ENCODE results near the gene PGAP1. TPM values are rescaled to one million over a fixed set of nuclear protein-coding genes. Genes with fewer than 3 reads are reported as not detected.

PGAP1 gene
- total RNA-seq, 2 experiments from 2014 or later: 53.6 to 63.6 TPM

DNA sequence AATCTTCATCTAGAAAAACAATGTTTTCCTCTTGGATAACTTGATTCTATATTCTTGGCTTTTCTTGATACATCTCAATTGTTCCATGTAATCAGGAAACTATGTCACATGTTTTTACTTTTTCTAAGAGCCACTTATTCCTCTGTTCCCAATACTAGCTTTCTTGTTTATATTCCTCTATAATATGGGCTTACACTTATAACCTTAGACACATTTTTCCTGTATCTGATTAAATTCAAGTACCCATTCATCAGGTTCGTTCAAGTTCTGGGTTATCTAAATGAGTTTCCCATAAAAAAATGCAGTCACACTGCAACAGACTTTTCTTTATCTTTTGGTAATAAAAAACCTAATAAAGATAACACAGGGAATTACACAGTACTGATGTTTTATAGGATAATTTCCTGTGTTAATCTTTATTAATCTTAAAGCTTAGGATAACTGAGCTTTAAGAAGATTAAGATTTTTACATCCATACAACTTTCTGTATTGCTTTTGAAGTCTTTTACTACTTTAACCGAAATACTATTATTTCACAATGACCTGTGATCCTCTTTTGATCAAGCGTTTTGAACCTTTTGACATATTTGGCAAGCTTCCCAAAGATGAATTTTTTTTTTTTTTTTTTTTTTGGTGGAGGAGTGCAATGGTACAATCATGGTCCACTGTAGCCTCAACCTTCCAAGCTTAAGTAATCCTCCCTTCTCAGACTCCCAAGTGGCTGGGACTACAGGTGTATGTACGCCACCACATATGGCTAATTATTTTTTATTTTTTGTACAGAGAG, 73.0 kb downstream of the PGAP1 start:
- Mint-ChIP-seq H3K27ac (no peak overlapping the region), H3K4me1 (peaks cover 14% of the 10 kb centered on the region), H3K9me3 (no peaks in the 10 kb centered on the region), H3K27me3 (no peaks in the 10 kb centered on the region), H3K36me3 (ENCODE audit: low read depth) (peaks cover 43% of the 10 kb centered on the region), H3K4me3 (no peak overlapping the region)
- DNase-seq: no peak
- ChIA-PET CTCF (interaction anchor here (0.7 kb wide), 1 partner anchor 273 kb away, joined by 3 read pairs; no protein-coding TSS in a partner anchor), POLR2A (no interaction called here)

DNA sequence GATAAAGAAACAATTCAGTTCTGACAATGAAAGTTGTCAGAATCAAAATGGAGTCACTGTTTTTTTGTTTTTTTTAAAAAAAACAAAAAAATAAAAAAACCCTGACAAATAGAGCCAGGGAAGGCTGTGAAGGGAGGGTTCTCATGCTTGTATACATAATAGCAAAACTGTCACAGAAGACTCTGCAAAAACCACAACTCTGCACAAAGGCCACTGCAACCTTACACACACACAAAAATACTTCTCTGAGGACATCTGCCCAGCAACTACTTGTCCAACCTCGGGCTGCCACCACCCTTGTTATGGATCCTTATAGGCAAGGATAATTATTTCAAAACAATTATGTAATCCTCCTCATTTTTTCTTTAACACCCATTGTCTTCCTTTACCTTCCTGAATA, 75.4 kb downstream of the PGAP1 start:
- Mint-ChIP-seq H3K4me1 (peaks cover 23% of the 10 kb centered on the region), H3K9me3 (no peaks in the 10 kb centered on the region)

DNA sequence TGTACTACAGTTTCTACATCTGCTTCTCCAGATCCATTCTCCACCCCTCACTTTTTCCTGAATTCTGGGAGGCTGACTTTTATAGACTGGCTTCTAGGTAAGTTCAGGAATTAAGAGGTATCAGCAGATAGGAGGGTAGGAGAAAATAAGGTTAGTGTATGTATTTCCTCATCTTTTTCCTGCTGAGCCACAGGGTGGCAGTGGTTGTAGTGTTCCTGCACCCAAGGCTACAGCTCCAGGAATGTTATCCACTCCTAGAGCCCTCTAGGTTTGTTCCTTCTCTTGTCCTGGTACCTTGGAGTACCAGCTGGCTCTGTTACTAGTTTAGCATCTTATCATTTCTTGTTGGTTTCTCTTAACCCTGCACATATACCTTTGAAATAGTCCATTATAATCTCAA, 76.6 kb downstream of the PGAP1 start:
- no peaks in the 10 kb centered on the region for H3K27me3 Mint-ChIP-seq
- CTCF ChIA-PET: interaction anchor here (0.7 to 1.0 kb wide), 2 partner anchors 99 to 264 kb away, joined by 3 to 4 read pairs; no protein-coding TSS in a partner anchor
- H3K4me1 Mint-ChIP-seq: peaks cover 25% of the 10 kb centered on the region
- no peak overlapping the region for H3K4me3 Mint-ChIP-seq
- no peak overlapping the region for H3K27ac Mint-ChIP-seq
- DNase-seq: no peak
- POLR2A ChIA-PET: interaction anchor here (1.5 kb wide), 1 partner anchor 76 kb away, joined by 3 read pairs; no protein-coding TSS in a partner anchor
- no peaks in the 10 kb centered on the region for H3K9me3 Mint-ChIP-seq
- peaks cover 54% of the 10 kb centered on the region for H3K36me3 Mint-ChIP-seq (ENCODE audit: low read depth)

More for the DNA sequence above, 75.4 kb downstream of the PGAP1 start:
- CTCF ChIA-PET: no interaction called here
- H3K4me3 Mint-ChIP-seq: no peak overlapping the region
- H3K27me3 Mint-ChIP-seq: no peaks in the 10 kb centered on the region
- H3K36me3 Mint-ChIP-seq (ENCODE audit: low read depth): peaks cover 44% of the 10 kb centered on the region
- no peak overlapping the region for H3K27ac Mint-ChIP-seq
- POLR2A ChIA-PET: no interaction called here
- no peak for DNase-seq

- H3K36me3 Mint-ChIP-seq (ENCODE audit: low read depth): peaks cover 49% of the 10 kb centered on the region
- POLR2A ChIA-PET: no interaction called here
- H3K9me3 Mint-ChIP-seq: no peaks in the 10 kb centered on the region
Measured at GRCh38 chr2:196846295-196846694, 80.2 kb downstream of the PGAP1 start.

DNA sequence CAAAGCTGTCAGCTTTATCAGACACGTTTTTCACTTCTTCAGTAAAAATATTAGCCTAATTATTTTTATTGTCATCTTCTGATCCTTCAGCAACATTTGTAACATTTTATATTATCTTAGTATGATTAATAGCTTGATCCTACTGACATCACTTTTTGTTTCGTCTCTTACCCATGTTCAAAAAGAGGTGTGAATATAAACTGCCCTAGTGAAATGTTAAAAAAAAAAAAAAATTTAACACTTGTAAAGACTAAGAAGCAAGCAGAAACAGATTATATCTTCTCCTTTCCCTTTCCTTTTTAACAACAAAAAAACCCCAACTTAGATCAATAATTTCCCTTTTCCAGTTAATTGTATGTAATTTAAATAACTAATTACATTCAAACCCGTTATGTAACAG, 81.1 kb downstream of the PGAP1 start:
- H3K36me3 Mint-ChIP-seq (ENCODE audit: low read depth): peaks cover 54% of the 10 kb centered on the region
- no peak overlapping the region for H3K4me3 Mint-ChIP-seq
- H3K9me3 Mint-ChIP-seq: no peaks in the 10 kb centered on the region
- CTCF ChIA-PET: no interaction called here
- DNase-seq: no peak
- POLR2A ChIA-PET: no interaction called here
- H3K27me3 Mint-ChIP-seq: no peaks in the 10 kb centered on the region
- H3K4me1 Mint-ChIP-seq: peaks cover 17% of the 10 kb centered on the region
- H3K27ac Mint-ChIP-seq: no peak overlapping the region

More at GRCh38 chr2:196846295-196846694, 80.2 kb downstream of the PGAP1 start:
- no peak for DNase-seq
- Mint-ChIP-seq H3K27me3 (no peaks in the 10 kb centered on the region), H3K4me1 (peaks cover 19% of the 10 kb centered on the region), H3K27ac (peak overlapping the region; percentile 16), H3K4me3 (no peak overlapping the region)
- CTCF ChIA-PET: no interaction called here

DNA sequence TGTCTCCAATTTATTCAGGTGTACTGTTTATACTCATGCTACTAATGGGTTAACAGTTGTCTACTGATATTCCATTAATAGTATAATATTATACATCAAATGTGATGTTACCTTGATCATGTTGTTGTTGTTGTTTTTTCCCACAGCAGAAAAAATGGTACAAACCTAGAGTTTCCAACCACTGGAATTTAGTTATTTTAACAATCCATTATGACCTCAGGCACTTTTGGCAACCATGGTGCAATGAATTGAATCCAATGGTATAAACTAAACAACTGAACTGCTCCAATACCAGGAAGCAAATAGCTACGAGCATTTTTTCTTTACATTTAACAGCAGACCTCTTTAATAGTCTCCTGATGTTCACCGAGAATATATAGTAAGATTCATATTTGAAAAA, 86.3 kb downstream of the PGAP1 start:
- Mint-ChIP-seq H3K9me3 (no peaks in the 10 kb centered on the region), H3K36me3 (ENCODE audit: low read depth) (peaks cover 54% of the 10 kb centered on the region), H3K27me3 (no peaks in the 10 kb centered on the region), H3K27ac (no peak overlapping the region), H3K4me3 (no peak overlapping the region), H3K4me1 (no peaks in the 10 kb centered on the region)
- no peak for DNase-seq
- POLR2A ChIA-PET: no interaction called here
- CTCF ChIA-PET: no interaction called here

- POLR2A ChIA-PET: no interaction called here
- Mint-ChIP-seq H3K27me3 (no peaks in the 10 kb centered on the region), H3K4me3 (no peak overlapping the region), H3K4me1 (no peaks in the 10 kb centered on the region), H3K36me3 (ENCODE audit: low read depth) (peaks cover 53% of the 10 kb centered on the region), H3K9me3 (no peaks in the 10 kb centered on the region), H3K27ac (no peak overlapping the region)
- DNase-seq: no peak
- CTCF ChIA-PET: interaction anchor here (0.6 kb wide), 1 partner anchor 1029 kb away, joined by 3 read pairs; no protein-coding TSS in a partner anchor
Measured at GRCh38 chr2:196839574-196839973, 86.9 kb downstream of the PGAP1 start.

GRCh38 chr2:196836440-196836839, 90.1 kb downstream of the PGAP1 start:
- DNase-seq: no peak
- H3K4me1 Mint-ChIP-seq: no peaks in the 10 kb centered on the region
- H3K36me3 Mint-ChIP-seq (ENCODE audit: low read depth): peaks cover 60% of the 10 kb centered on the region
- POLR2A ChIA-PET: no interaction called here
- H3K27ac Mint-ChIP-seq: no peak overlapping the region
- no peaks in the 10 kb centered on the region for H3K9me3 Mint-ChIP-seq
- CTCF ChIA-PET: no interaction called here
- no peak overlapping the region for H3K4me3 Mint-ChIP-seq
- H3K27me3 Mint-ChIP-seq: no peaks in the 10 kb centered on the region

GRCh38 chr2:196830701-196831100, 95.8 kb downstream of the PGAP1 start:
- POLR2A ChIA-PET: no interaction called here
- Mint-ChIP-seq H3K9me3 (no peaks in the 10 kb centered on the region), H3K27me3 (no peaks in the 10 kb centered on the region), H3K36me3 (ENCODE audit: low read depth) (peaks cover 31% of the 10 kb centered on the region), H3K4me1 (peaks cover 17% of the 10 kb centered on the region), H3K27ac (no peak overlapping the region), H3K4me3 (no peak overlapping the region)
- CTCF ChIA-PET: no interaction called here
- no peak for DNase-seq

DNA sequence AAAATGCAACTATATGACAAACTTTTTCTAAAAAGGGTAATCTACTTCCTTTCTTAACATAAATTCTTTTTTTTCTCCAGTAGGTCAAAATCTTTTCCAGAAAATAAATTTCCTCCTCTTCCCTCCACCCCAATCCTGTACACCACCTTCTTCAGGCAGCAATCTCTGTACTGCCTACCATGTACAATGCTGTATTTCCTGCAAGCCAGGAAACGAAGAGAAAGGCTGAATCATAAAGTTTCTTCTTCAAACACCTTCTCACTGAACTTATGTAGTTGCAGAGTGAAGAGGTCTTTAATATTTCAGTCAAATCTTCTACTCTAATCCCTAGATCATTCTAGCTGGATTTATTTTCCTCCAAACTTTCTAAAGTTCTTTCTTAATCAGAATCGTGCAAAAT, 99.2 kb downstream of the PGAP1 start:
- ChIA-PET POLR2A (no interaction called here), CTCF (interaction anchor here (0.6 to 1.2 kb wide), 2 partner anchors 28 to 499 kb away, joined by 3 to 5 read pairs; partner anchors contain the start of gene GTF3C3)
- peaks cover 42% of the 10 kb centered on the region for H3K36me3 Mint-ChIP-seq (ENCODE audit: low read depth)
- no peaks in the 10 kb centered on the region for H3K27me3 Mint-ChIP-seq
- H3K4me1 Mint-ChIP-seq: peaks cover 17% of the 10 kb centered on the region
- DNase-seq: no peak
- no peak overlapping the region for H3K27ac Mint-ChIP-seq
- H3K9me3 Mint-ChIP-seq: no peaks in the 10 kb centered on the region
- no peak overlapping the region for H3K4me3 Mint-ChIP-seq

- POLR2A ChIA-PET: interaction anchor here (1.0 kb wide), 1 partner anchor 104 kb away, joined by 4 read pairs; no protein-coding TSS in a partner anchor
- H3K4me1 Mint-ChIP-seq: peaks cover 16% of the 10 kb centered on the region
- CTCF ChIA-PET: no interaction called here
- peaks cover 3% of the 10 kb centered on the region for H3K27me3 Mint-ChIP-seq
- no peak overlapping the region for H3K27ac Mint-ChIP-seq
- peaks cover 6% of the 10 kb centered on the region for H3K9me3 Mint-ChIP-seq
- no peak for DNase-seq
- peaks cover 28% of the 10 kb centered on the region for H3K36me3 Mint-ChIP-seq (ENCODE audit: low read depth)
- no peak overlapping the region for H3K4me3 Mint-ChIP-seq
Measured at GRCh38 chr2:196823750-196824522, 102.6 kb downstream of the PGAP1 start.

DNA sequence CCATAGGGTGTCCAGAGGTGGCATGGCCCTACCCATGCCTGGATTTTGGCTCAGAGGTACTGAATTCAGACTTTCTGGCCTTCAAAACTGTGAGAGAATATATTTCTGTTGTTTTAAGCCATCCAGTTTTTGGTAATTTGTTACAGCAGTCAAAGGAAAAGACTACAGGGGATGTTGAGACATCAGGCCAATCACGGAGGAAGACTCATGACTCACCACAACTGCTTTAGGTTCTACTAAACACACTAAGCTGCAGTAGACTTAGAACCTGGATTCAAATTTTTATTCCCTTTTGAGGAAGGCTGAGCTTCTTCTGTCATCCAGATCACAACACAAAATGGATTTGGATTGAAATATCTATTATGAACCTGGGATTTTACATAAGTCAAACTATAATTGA, 105.3 kb downstream of the PGAP1 start:
- Mint-ChIP-seq H3K4me3 (no peak overlapping the region), H3K36me3 (ENCODE audit: low read depth) (peaks cover 29% of the 10 kb centered on the region), H3K27me3 (peaks cover 9% of the 10 kb centered on the region), H3K9me3 (peaks cover 15% of the 10 kb centered on the region), H3K4me1 (no peaks in the 10 kb centered on the region), H3K27ac (no peak overlapping the region)
- CTCF ChIA-PET: no interaction called here
- POLR2A ChIA-PET: interaction anchor here (1.3 kb wide), 1 partner anchor 22 kb away, joined by 3 read pairs; the partner anchor contains the start of gene GTF3C3
- no peak for DNase-seq

DNA sequence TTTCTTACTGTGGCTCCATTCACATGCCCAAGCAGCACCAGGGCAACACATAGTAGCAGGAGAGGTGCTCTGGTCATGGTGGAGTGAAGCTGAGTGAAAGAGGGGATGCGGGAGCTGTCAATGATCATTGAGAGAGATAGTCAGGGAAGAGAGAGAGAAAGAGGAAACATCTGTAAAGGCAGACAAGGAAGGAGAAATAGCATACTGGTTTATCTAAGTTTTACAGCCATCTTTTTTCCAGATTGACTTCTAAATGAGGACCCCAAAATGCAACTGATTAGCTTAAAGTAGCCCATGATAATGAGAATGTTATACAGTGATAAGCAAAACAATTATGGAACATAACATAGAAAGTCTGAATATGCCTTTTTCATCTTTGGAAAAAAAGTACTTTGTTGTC, 117.2 kb downstream of the PGAP1 start, which contains the start of gene C2orf66:
Gene C2orf66, minus strand, starts transcription at position 96 of the 400 bp plus-strand sequence. Its CDS starts 19 bp downstream, at position 77.
- Mint-ChIP-seq H3K27me3 (peaks cover 44% of the 10 kb centered on the region), H3K9me3 (peaks cover 2% of the 10 kb centered on the region), H3K4me1 (peaks cover 1% of the 10 kb centered on the region), H3K4me3 (no peak within 1 kb of the TSS), H3K27ac (no peak within 1 kb of the TSS), H3K36me3 (ENCODE audit: low read depth) (no peaks in the 10 kb centered on the region)
- CTCF ChIA-PET: interaction anchor here (1.9 kb wide), 1 partner anchor 8 kb away, joined by 5 read pairs; no protein-coding TSS in a partner anchor
- POLR2A ChIA-PET: no interaction called here
- no peak for DNase-seq

All from activated CD4-positive, alpha-beta memory T cell treated with anti-CD3 and anti-CD28 coated beads, Interleukin-2, amount 10 ng/mL, durations not matched to agents 7 days and 5 days (primary cell).